ENCODE results near the gene HARS1.
"Not testable (repeated sequence)": the region's sequence is repeated elsewhere in the genome, so short reads cannot be mapped to it uniquely, and the experiment has no call there.

The HARS1 gene

GRCh38 chr5:140690941-140691924, at the start of gene HARS1, which contains the start of gene HARS2:
TSS of gene HARS1 (minus strand) at chr5:140691370. CDS start at chr5:140691304, 66 bp downstream.
TSS of gene HARS2 (plus strand) at chr5:140691455. CDS start at chr5:140691649, 194 bp downstream.
- peak; percentile 72 for DNase-seq (ENCODE audit: low read depth, low spot score)

DNA sequence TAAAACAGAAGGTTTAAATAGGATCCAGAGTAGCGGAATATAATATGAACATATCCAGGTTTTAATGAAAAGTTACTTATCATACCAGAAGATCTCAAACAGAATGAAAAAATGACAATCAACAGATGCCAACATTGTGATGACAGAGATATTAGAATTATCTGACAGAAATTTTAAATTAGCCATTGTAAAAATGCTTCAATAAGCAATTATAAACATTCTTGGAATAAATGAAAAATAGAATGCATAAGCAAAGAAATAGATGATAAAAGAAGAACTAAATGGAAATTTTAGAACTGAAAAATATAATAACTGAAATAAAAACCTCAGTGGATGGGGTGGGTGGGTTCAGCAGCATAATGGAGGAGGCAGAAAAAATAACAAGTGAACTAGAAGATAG, 46.3 kb upstream of the HARS1 start:
- DNase-seq (ENCODE audit: low read depth, low spot score) = no peak

DNA sequence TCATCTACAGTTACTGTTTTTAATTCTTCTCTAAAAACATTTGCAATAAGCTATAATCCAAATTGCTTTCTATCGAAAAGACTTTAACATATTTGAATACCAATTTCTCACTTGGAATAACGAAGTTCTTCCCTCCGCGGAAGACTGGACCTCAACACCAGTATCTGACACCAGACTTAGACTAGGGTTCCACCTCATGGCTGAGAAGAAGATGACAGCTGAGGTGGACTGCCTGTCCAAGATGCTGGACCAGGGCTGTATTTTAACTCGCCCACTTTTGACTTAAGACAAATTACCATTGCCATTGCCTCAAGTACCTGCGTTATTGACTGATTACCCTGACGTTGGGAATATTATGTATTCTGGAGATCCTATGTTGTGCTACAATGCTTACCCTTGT, 43.2 kb upstream of the HARS1 start:
- DNase-seq (ENCODE audit: low read depth, low spot score) = no peak

DNA sequence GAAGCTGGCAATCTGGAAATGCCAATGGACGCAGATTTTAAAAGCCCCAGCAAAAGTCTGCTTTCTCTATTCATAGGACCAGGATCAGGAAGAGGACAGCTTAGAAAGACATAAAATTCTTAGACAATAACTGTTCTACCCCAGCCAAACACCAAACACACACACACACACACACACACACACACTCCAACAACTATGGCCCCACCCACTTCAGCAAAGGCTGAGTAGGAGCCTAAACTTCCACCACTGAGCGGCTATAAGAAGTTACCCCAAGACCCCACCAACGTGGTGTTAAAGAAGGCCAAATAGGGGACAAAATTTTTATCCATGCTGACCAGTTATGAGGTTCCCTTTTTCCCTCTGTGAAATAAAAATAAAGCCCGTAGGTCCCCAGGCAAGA, 41.9 kb upstream of the HARS1 start:
- DNase-seq (ENCODE audit: low read depth, low spot score) = no peak

DNA sequence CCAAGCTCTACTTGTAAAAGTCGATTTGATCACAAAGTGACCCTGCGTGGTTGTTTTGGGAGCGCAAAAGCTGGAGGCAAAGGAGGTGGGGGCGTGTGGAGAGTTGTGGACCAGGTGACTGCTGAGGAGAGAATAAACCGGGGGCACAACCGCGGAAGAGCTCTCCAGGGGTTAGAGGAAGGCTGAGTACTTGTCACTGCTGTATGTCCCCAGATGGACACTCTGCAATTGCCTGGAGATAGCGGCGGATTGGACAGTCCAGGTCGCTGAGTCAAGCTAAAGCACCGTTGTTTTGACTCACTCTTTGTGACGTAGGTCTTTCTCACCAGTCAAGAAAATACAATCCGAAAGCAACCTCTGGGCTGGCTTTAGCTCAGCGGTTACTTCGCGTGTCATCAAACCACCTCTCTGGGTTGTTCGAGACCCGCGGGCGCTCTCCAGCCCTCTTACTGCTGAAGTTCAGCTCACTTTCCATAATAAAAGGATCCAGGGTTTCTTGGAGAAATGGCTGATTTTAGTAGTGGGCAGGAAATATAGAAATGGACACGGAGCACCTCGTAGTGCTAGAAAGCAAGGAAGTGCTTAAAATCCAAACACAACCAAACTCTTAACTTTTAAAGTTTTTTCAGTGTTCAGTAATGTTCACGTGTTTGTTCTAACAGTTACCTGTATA, 34.8 kb upstream of the HARS1 start:
- DNase-seq (ENCODE audit: low read depth, low spot score) = peak; percentile 57

- DNase-seq (ENCODE audit: low read depth, low spot score) = not testable (repeated sequence)
These were observed 30.2 kb upstream of the HARS1 start for GRCh38 chr5:140721395-140721794.

DNA sequence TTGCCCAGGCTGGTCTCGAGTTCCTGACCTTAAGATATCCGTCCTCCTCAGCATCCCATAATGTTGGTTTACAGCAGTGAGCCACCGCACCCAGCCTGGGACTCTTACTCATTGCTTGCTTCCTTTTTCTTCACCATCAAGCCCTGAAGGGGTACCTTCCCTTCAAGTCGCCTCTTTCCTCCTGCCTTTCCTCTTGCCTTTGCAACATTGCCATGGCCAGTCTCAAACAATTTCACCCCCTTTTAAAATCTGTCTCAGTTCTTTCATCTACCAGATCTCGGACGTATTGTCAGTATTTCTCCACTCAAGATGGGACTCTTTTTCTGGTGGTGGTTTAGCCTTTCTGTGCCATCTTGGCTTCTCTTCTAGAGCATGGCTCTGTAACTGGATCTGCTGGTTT, 29.6 kb upstream of the HARS1 start:
- DNase-seq (ENCODE audit: low read depth, low spot score) = not testable (repeated sequence)

GRCh38 chr5:140718266-140718592, 27.1 kb upstream of the HARS1 start:
- no peak for DNase-seq (ENCODE audit: low read depth, low spot score)

DNA sequence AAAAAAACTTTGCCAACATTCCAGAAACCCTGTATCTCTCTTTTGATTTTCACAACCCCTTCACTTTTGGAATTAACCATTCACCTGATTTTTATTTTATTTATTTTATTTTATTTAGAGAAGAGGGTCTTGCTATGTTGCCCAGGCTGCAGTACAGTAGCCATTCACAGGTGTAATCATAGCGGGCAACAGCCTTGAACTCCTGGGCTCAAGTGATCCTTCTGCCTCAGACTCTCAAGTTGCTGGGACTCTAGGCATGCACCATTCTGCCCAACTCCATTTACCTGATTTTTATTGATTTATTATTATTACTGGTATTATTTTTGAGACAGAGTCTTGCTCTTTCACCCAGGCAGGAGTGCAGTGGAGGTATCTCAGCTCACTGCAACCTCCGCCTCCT, 25.1 kb upstream of the HARS1 start:
- not testable (repeated sequence) for DNase-seq (ENCODE audit: low read depth, low spot score)

DNA sequence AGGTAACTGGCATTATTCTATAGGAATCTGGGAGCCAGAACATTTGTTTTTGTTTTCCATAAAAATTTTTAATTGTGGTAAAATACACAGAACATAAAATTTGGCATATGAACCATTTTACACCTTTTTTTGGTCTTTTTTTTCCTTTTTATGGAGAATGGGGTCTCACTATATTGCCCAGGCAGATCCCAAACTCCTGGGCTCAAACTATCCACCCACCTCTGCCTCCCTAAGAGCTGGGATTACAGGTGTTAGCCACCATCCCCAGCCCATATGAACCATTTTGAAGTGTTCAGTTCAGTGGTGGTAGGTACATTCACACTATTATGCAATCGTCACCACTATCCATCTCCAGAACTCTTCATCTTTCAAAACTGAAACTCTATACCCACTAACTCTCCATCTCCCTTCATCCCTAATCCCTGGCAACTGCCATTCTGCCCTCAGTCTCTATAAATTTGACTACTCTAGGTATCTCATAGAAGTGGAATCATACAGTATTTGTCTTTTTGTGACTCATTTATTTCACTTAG, 22.5 kb upstream of the HARS1 start:
- no peak for DNase-seq (ENCODE audit: low read depth, low spot score)

- DNase-seq (ENCODE audit: low read depth, low spot score) = no peak
These were observed 20.6 kb upstream of the HARS1 start for GRCh38 chr5:140711794-140712193.

GRCh38 chr5:140710899-140711552, 19.9 kb upstream of the HARS1 start:
- DNase-seq (ENCODE audit: low read depth, low spot score) = peak; percentile 93

DNA sequence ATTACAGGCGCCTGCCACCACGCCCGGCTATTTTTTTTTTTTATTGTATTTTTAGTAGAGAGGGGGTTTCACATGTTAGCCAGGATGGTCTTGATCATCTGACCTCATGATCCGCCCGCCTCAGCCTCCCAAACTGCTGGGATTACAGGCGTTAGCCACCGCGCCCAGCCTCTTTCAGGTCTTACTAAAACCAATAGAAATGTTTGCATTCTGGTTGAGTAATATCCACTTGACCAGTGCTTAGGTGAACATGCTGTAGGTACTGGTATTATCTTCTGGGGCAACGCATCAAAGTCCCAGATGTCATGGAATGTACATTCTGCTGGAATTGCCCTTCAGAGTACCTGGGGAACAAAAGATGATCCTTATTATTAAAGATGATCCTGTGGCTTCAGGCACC, 17.6 kb upstream of the HARS1 start:
- DNase-seq (ENCODE audit: low read depth, low spot score) = not testable (repeated sequence)

DNA sequence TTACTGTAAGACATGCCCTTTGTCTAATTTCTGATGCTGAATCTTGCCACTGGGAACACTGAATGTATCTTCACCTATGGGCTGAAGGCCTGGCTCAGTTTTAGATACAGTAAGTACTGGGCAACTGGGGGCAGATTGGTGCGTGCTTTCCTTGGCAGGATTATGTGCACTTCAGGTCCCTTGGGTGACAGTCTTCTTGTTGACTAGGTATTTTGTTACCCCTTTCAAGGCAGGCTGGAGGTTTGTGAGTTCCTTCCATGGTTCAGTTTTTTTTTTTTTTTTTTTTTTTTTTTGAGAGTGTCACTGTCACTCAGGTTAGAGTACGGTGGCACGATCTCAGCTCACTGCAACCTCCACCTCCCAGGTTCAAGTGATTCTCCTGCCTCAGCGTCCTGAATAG, 16.6 kb upstream of the HARS1 start:
- no peak for DNase-seq (ENCODE audit: low read depth, low spot score)

DNA sequence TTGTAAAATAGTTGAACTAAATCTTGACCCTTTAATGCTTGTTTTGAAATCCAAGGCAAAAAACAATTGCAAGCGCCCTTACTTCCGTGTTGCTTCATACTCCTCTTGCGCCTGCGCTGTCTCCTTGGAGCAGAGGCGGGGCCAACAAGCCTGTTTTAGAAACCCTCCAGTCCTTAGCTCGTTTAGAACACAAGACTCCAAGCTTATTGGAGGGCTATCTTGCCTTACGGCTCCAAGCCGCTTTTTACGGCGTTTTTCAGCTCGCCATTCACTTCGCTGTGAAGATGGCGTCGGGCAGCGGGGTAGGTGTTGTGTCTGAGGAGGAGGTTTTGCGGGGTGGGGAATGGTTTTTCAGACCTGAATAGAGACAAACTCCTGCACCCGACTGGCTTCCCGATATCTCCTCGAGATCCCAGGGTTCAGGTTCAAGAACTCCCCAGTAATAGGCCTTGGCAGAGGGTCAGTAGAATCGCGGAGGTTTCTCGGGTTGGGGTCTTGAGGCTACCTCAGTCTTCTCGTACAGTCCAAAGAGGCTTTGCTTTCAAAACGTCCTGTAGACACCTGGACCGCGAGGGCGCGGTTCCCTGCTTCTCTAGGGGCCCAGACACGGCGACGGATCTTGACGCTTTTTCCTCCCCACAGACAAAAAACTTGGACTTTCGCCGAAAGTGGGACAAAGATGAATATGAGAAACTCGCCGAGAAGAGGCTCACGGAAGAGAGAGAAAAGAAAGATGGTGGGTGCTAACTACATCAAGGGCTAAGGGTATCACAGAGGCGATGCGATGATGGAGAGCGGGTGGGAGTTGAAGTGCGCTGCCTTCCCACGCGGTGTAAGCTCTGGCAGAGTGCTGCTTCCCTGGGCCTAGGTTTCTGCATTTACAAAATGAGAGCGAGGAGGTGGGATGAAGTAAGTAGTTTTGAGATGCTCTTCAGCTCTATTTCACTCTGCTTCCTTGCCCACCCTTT, 9.3 kb upstream of the HARS1 start, which contains the start of gene ZMAT2:
TSS of gene ZMAT2 (plus strand) at position 271 of the 968 bp plus-strand sequence. CDS start at position 285, 14 bp downstream.
- peak; percentile 91 for DNase-seq (ENCODE audit: low read depth, low spot score)

DNA sequence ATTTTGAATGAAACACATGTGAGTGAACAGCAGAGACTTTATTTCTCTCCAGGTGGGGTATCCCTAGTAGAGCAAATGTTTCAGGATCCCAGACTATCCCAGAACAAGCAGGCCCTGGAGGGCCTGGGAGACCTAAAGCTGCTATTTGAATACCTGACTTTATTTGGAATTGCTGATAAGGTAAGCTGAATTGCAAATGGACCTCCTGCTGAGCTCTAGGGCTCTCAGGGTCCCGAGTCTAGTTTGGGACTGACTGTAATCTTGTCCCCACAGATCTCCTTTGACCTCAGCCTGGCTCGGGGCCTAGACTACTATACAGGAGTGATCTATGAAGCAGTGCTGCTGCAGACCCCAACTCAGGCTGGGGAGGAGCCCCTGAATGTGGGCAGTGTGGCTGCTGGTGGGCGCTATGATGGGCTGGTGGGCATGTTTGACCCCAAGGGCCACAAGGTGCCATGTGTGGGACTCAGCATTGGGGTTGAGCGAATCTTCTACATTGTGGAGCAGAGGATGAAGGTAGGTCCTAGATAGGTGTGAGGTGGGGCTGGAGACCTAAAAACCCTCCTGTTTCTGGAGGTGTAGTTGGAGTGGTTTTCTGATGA, 5.8 kb upstream of the HARS1 start:
- DNase-seq (ENCODE audit: low read depth, low spot score) = no peak

- DNase-seq (ENCODE audit: low read depth, low spot score) = no peak
These were observed 3.1 kb upstream of the HARS1 start for GRCh38 chr5:140694276-140694675.

GRCh38 chr5:140690376-140690932, 716 bp downstream of the HARS1 start:
- no peak for DNase-seq (ENCODE audit: low read depth, low spot score)

DNA sequence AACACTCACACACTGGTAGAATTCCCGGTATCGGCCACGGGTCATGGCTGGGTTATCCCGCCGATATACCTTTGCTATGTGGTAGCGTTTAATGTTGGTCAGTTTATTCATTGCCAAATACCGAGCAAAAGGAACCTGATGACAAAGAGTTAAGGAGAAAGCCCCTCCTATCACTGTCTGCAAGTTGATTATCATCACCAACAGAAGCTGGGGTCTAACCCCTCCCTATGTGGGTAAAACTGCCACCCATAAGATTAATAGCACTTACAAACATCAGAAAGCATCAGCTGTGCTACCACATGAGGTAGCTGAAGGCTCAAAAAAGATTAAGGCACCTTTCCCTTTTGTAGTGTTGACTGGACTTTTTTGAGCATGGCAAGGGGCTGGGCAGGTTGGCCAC, 12.2 kb downstream of the HARS1 start:
- DNase-seq (ENCODE audit: low read depth, low spot score) = no peak

- no peak for DNase-seq (ENCODE audit: low read depth, low spot score)
These were observed 13.2 kb downstream of the HARS1 start for GRCh38 chr5:140677947-140678346.

All from smooth muscle cell of the brain vasculature (primary cell).